ENCODE data around the gene FANCC. TPM values are rescaled to one million over a fixed set of nuclear protein-coding genes. Genes with fewer than 3 reads are reported as not detected.

The FANCC gene
- total and polyA plus RNA-seq, 2 of the 13 experiments (the other 11 are each of a cell fraction or from before 2014, with no cell fraction given), result 7.4 to 8.6 TPM

DNA sequence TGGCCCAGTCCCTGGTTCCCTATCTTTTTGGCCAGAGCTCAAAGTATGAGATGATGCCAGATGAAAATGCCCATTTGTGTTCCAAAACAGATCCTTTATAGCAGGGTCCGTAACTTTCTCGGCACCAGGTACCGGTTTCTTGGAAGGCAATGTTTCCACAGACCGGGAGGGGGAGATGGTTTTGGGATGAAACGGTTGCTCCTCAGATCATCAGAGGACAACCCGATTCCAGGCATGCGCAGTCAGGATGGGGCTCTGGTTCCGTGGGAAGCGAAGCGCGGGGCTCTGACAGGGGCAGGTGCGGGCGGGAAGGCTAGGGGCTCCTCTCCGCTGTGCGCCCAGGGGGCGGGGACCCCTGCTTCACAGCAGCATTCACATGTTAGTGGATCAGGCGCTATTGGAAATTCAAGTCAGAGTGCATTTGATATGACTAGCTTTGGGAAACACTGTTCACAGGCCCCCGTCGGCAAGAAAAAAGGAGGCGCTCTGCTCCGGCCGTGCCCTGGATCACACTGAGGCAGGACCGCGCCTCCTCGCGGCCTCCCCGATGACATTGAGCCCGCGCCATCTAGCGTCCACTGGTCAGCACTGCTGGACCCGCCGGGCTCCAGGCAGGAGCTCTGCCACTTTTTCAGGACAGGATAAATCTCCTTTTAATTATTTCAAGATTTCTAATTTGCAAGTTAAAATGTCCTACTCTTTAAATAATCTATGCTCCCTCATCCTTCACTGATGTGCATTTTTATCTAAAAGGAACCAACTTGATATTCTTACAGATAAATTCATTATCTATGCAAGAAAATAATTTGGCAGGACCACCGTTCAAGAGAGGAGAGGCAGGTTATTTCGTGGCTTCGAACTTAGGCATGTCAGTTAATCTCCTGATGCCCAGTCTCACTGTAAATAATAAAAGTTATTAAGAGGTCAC, 190.0 kb downstream of the FANCC start (continued):
- no peak for TF ChIP-seq HNRNPLL (IDR thresholded peaks at IDR 0.05; ENCODE audit: low read depth, low read length, poor library complexity, severe bottlenecking)
- no peak for TF ChIP-seq ZFX (CRISPR knock-in tag; IDR thresholded peaks at IDR 0.05; ENCODE audit: low read depth)
- TF ChIP-seq, protein P1, sequence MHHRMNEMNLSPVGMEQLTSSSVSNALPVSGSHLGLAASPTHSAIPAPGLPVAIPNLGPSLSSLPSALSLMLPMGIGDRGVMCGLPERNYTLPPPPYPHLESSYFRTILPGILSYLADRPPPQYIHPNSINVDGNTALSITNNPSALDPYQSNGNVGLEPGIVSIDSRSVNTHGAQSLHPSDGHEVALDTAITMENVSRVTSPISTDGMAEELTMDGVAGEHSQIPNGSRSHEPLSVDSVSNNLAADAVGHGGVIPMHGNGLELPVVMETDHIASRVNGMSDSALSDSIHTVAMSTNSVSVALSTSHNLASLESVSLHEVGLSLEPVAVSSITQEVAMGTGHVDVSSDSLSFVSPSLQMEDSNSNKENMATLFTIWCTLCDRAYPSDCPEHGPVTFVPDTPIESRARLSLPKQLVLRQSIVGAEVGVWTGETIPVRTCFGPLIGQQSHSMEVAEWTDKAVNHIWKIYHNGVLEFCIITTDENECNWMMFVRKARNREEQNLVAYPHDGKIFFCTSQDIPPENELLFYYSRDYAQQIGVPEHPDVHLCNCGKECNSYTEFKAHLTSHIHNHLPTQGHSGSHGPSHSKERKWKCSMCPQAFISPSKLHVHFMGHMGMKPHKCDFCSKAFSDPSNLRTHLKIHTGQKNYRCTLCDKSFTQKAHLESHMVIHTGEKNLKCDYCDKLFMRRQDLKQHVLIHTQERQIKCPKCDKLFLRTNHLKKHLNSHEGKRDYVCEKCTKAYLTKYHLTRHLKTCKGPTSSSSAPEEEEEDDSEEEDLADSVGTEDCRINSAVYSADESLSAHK (CRISPR knock-in tag; IDR thresholded peaks at IDR 0.05; ENCODE audit: borderline replicate concordance), result no peak
- no peak for TF ChIP-seq NFATC3 (CRISPR knock-in tag; IDR thresholded peaks at IDR 0.05)
- TF ChIP-seq FOSL1 (CRISPR knock-in tag; IDR thresholded peaks at IDR 0.05; ENCODE audit: borderline replicate concordance), result no peak
- TF ChIP-seq ZNF784 (CRISPR knock-in tag; IDR thresholded peaks at IDR 0.05; ENCODE audit: borderline replicate concordance), result no peak
- TF ChIP-seq, protein P2, sequence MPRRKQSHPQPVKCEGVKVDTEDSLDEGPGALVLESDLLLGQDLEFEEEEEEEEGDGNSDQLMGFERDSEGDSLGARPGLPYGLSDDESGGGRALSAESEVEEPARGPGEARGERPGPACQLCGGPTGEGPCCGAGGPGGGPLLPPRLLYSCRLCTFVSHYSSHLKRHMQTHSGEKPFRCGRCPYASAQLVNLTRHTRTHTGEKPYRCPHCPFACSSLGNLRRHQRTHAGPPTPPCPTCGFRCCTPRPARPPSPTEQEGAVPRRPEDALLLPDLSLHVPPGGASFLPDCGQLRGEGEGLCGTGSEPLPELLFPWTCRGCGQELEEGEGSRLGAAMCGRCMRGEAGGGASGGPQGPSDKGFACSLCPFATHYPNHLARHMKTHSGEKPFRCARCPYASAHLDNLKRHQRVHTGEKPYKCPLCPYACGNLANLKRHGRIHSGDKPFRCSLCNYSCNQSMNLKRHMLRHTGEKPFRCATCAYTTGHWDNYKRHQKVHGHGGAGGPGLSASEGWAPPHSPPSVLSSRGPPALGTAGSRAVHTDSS (CRISPR knock-in tag; conservative IDR thresholded peaks at IDR 0.05), result no peak
- TF ChIP-seq ZBTB49 (CRISPR knock-in tag; IDR thresholded peaks at IDR 0.05; ENCODE audit: borderline replicate concordance), result no peak
- TF ChIP-seq, protein P3, sequence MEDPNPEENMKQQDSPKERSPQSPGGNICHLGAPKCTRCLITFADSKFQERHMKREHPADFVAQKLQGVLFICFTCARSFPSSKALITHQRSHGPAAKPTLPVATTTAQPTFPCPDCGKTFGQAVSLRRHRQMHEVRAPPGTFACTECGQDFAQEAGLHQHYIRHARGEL (CRISPR knock-in tag; IDR thresholded peaks at IDR 0.05), result no peak
- no peak for TF ChIP-seq BCL6 (CRISPR knock-in tag; IDR thresholded peaks at IDR 0.05)
- TF ChIP-seq ATF6 (CRISPR knock-in tag; conservative IDR thresholded peaks at IDR 0.05), result no peak
- TF ChIP-seq POLR2AphosphoS5 (IDR thresholded peaks at IDR 0.05; ENCODE audit: low read depth, low read length), result no peak
